C4-2B (cell line): Measurements from ENCODE around the gene FURIN.
"Not testable (repeated sequence)": the region's sequence is repeated elsewhere in the genome, so short reads cannot be mapped to it uniquely, and the experiment has no call there.

Source experiments
- H3K27ac ChIP-seq: fragments of 450-650 bp; 2 replicates; pipeline ENCODE4 v1.5.1; 2017
- ZFX ChIP-seq: fragments of 450-650 bp; IDR thresholded peaks from 2 replicates; pipeline ENCODE4 v1.6.1; 2017
- TF ChIP-seq, protein P1 (sequence below): fragments of 450-650 bp; conservative IDR thresholded peaks from 2 replicates; pipeline ENCODE4 v1.5.1; 2017; ENCODE audit warnings: mild to moderate bottlenecking

Gene FURIN

DNA sequence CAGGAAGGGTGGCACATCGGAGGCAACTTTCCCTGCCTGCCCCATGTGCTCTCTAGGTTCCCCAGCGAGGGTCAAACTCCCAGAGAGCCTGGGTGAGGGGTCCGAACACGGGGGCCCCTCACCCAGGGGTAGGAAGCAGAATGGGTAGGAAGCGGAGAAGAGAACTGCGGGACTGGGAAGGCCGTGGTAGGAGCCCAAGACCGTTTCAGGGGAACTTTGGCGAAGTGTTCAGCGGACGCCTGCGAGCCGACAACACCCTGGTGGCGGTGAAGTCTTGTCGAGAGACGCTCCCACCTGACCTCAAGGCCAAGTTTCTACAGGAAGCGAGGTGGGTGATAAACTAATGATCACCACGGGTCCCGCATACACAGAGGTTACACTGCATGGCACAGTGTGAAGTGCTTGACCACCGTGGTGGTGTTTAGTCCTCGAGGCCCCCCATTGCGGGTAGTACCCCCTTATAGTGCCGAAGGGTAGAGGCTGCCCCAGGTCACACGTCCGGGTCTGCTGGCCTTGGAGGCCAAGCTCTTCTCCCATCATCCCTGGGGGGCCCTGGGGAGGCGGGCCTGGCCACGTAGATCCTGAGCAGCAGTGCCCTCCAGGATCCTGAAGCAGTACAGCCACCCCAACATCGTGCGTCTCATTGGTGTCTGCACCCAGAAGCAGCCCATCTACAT, 24.2 kb downstream of the FURIN start:
- no peak for TF ChIP-seq ZFX
- TF ChIP-seq, protein P1, sequence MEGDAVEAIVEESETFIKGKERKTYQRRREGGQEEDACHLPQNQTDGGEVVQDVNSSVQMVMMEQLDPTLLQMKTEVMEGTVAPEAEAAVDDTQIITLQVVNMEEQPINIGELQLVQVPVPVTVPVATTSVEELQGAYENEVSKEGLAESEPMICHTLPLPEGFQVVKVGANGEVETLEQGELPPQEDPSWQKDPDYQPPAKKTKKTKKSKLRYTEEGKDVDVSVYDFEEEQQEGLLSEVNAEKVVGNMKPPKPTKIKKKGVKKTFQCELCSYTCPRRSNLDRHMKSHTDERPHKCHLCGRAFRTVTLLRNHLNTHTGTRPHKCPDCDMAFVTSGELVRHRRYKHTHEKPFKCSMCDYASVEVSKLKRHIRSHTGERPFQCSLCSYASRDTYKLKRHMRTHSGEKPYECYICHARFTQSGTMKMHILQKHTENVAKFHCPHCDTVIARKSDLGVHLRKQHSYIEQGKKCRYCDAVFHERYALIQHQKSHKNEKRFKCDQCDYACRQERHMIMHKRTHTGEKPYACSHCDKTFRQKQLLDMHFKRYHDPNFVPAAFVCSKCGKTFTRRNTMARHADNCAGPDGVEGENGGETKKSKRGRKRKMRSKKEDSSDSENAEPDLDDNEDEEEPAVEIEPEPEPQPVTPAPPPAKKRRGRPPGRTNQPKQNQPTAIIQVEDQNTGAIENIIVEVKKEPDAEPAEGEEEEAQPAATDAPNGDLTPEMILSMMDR, result no peak
- no peak overlapping the region for H3K27ac ChIP-seq

DNA sequence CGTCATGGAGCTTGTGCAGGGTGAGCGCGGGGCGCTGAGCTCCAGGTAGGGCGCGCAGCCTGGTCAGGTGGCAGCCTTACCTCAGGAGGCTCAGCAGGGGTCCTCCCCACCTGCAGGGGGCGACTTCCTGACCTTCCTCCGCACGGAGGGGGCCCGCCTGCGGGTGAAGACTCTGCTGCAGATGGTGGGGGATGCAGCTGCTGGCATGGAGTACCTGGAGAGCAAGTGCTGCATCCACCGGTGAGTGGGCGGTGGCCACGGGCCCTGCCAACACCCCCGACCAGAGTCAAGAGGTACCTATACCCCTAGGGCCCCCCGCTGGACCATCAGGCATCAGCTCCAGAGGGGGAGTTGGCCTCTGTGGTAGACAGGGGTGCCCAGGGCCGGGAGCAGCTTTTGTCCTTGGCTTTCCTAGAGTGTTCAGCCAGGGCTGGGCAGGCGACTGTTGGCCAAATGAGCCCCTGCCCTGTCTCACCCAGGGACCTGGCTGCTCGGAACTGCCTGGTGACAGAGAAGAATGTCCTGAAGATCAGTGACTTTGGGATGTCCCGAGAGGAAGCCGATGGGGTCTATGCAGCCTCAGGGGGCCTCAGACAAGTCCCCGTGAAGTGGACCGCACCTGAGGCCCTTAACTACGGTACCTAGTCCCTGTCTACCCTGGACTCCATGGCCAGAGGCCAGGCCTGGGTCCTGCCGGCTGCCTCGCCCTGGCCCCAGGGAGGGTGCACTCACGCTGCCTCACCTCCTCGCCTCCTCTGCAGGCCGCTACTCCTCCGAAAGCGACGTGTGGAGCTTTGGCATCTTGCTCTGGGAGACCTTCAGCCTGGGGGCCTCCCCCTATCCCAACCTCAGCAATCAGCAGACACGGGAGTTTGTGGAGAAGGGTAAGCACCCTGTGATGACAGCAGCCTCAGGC, 25.0 kb downstream of the FURIN start:
- TF ChIP-seq, protein P1, result peak; percentile 40
- TF ChIP-seq ZFX, result no peak
- H3K27ac ChIP-seq, result no peak overlapping the region

DNA sequence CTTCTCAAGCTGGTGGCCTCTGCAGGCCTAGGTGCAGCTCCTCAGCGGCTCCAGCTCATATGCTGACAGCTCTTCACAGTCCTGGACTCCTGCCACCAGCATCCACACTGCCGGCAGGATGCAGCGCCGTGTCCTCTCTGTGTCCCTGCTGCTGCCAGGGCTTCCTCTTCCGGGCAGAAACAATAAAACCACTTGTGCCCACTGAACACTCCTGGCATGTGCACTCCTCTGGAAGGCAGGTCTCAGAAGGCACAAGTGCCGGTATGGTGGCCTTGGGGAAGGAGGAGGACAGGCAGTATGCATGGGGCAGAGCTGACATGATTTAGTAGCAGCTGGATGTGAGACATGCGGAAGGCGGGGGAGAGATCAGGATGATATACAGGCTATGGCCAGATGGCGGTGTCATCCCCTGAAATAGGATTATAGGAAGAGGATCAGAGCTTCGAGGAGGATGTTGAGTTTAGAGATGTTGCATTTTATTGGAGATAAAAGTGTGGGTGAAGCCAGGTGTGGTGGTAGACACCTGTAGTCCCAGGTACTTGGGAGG, 27.3 kb downstream of the FURIN start:
- no peak for TF ChIP-seq ZFX
- TF ChIP-seq, protein P1, result no peak; the same call in 1 of the 2 replicates
- H3K27ac ChIP-seq, result no peak overlapping the region

DNA sequence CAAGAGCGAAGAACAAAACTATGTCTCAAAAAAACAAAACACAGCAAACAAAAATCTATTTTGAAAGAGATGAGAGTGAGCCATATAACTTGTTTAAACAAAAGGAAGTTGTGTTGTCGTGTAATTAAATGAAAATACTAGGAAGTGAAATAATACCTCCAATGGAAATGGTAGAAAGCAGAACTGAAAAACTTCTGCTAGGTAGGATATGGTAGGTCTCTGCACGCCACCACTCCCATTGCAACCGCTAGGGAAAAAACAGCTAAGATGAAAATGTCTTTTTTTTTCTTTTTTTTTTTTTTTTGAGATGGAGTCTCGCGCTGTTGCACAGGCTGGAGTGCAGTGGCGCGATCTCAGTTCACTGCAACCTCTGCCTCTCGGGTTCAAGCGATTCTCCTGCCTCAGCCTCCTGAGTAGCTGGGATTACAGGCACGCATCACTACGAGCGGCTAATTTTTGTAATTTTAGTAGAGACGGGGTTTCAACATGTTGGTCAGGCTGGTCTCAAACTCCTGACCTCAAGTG, 28.8 kb downstream of the FURIN start:
- not testable (repeated sequence) for H3K27ac ChIP-seq

DNA sequence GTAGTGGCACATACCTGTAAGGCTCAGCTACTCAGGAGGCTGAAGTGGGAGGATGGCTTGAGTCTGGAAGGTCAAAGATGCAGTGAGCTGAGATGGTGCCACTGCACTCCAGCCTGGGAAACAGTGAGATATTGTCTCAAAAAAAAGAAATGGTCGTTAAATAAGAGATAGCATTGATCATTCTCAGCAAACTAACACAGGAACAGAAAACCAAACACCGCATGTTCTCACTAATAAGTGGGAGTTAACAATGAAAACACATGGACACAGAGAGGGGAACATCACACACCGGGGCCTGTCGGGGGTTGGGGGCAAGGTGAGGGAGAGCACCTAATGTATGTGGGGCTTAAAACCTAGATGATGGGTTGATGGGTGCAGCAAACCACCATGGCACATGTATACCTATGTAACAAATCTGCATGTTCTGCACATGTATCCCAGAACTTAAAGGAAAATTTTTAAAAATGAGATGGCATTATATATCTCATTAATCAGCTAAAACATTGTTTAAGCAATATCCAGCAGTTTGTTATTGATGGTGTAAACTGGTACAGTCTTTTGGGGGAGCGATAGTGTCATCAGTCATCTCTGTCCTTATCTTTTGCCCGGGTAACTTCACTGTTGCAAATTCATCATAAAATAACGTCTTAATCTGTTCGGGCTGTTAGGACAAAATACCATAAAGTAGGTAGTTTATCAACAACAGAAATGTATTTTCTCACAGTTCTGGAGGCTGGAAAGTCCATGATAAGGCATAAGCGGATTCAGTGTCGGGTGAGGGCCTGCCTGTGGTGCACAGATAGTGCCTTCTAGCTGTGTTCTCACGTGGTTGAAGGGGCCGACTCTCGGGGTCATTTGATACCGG, 33.0 kb downstream of the FURIN start:
- no peak for TF ChIP-seq ZFX
- TF ChIP-seq, protein P1, result no peak
- H3K27ac ChIP-seq, result peak overlapping the region; percentile 86

DNA sequence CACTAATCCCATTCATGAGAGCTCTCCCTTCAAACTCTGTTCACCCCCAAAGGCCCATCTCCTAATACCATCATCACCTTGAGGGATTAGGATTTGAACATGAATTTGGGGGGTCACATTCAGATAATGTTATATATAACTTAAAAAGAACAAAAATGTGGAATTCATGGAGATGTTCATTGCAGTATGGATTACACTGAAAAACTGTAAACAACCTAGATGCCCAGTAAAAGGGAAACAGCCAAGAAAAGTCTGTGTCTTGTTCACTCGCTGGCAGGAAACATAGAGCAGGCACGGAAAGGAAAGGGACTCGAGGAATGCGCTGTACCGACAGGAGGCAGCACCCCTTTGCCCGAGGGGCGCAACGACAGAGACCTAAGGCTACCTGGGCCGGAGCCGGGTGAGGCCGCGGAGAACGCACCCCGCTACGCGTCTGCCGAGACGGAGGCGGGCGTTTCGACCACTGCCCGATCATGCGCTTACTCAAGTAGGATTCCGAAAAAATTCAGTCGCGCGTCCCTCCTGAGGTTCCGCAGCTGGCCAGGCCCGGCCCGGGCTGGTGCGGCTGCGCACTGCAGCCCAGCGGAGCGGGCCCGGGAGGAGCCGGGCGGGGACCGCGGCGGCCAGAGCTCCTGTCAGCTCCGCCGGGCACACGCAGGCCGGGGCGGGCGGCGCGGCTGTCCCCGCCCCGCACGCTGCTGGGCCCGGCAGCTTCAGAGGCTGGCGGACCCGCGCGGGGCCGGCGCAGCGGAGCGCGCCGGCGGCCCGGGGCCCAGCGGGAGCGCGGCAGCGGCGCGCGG, 33.9 kb downstream of the FURIN start:
- H3K27ac ChIP-seq, result peak overlapping the region; percentile 86
- peak; percentile 92; the same call in 1 of the 2 replicates for TF ChIP-seq ZFX
- TF ChIP-seq, protein P1, result peak; percentile 84
